Stimulated activated CD8-positive, alpha-beta memory T cell treated with anti-CD3 and anti-CD28 coated beads, Interleukin-4, amount 100 ng/mL, for 24 hours (primary cell): ENCODE results near the gene ST6GALNAC6.
"Not testable (repeated sequence)": the region's sequence is repeated elsewhere in the genome, so short reads cannot be mapped to it uniquely, and the experiment has no call there.

Experiments used
- DNase-seq: peaks from one replicate; pipeline ENCODE4 v3.0.0-alpha.2; 2020; ENCODE audit warnings: low read depth

ST6GALNAC6 gene

DNA sequence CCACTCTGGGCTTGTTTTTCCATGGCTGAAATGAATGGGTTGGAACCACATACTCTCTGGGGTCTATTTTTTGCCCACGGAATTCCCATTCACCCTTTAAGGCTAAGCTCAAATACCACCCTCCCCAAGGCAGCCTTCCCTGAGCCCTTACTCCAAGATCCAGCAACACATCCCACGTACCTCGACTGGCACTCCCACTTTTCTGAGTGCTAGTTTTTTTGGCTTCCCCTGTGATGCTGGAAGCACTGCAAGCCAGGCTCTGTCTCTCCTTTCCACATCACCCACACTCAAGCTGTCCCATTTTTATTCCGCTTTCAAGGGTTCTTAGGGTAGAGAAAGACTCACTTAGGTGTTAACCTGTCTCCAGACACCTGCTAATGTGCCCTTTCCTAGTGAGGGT lies 6.0 kb downstream of the ST6GALNAC6 start:
- DNase-seq, result no peak

DNA sequence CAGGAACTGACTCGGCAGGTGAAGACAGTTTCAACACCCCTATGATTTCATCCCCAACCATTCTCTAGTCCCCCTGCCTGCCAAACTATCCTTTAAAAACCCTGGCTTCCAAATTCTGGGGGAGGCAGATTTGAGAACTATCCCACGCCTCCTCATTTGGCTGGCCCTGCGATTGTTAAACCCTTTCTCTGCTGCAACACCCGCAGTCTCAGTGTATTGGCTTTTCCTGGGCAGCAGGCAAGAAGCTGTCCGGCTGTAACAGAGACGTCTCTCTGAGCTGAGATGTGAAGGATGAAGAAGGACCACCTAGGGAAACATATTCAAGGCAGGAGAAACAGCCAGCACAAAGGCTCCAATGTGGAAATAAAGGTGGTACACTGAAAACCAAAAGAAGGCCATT lies 6.6 kb downstream of the ST6GALNAC6 start:
- DNase-seq, result no peak

DNA sequence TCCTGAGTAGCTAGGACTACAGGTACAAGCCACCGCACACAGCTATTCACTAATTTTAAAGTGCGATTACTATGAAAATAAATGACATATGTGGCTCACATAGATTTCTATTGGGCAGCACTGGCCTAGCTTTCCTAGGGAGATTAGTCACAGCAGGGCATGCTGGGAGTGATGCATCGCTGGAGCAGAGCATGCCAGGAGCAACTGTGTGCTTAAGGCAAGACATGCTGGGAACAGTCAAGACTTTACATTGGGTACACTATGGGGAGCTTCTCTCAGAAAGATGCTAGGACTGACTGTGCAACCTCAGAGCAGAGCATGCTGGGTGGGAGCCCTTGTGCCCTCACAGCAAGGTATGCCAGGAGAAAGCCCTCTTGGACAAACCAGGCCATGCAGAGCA lies 9.3 kb downstream of the ST6GALNAC6 start:
- no peak for DNase-seq

DNA sequence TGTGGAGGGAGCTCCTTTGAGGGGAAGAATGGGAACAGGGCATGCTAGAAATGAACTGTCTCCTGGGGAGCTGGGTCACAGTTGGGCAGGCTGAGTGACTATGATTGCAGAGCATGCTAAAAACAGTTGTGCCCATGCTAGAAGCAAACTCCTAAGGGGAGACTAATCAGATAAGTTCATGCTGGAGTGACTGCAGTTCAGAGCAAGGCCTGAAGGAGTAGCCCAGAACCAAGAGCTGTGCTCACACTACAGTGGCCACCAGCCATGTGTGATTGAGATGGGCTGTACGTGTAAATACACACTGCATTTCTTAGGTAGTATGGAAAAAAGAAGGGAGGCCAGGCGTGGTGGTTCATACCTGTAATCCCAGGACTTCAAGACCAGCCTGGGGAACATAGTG lies 11.6 kb downstream of the ST6GALNAC6 start:
- DNase-seq, result no peak

DNA sequence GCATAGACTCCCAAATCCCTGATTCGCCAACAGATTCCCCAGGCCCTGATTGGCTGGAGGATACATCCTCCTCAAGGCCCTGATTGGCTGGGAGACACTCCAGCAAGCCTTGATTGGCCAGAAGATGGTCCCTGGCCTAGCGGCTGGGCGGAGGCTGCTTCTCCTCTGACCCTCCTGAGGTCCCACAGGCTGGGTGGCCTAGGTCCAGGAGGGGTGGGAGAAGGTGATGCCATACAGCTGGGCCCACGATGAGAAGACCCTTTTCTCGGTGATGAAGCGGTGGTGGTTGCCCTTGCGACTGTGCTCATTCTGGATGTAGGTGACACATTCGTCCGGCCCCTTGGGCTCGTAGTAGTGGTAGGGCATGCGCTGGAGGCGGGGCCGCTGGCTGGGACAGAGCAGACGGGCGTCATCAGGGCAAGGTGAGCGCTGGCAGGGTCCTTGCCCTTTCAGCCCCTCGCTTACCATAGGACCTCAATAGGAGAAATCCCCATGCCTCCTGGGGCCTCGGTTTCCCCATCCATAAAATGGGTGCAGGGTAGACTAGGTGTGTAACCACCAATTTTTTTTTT lies 12.9 kb downstream of the ST6GALNAC6 start:
- DNase-seq, result no peak

DNA sequence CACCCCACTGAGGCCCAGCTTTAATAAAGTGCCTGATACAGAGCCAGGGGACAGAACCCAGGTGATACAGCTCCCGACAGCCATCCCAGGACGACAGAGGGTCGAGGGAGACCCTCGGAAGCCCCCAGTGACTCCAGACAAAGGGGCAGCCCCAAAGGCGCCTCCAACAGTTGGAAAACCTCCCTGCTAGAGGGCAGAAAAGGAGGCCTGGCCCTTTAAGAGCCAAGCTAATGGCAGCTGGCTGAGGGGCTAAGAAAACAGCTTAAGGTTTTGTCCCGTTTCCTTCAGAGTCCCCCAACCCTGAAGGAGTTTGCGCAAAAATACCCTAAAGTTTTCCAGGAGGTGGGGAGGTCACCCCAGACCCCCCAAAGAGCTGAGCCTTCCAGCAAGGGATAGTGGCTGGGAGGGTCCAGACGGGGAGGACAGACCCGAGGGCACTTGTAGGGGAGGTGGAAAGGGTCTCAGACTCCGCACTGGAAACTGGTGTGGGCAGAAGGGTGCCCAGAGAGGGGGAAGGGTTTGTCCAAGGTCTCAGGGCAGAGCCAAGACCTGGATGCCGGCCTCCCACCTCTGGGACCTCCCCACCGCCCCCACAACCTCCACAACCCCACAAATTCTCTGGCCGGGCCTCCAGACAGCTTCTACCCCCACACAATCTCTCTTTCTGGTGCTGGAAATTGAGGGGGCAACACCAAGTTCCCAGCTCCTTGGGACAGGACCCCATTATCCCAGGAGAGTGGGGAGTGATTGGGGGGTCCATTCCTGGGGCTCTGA lies 13.7 kb downstream of the ST6GALNAC6 start:
- DNase-seq, result no peak

DNA sequence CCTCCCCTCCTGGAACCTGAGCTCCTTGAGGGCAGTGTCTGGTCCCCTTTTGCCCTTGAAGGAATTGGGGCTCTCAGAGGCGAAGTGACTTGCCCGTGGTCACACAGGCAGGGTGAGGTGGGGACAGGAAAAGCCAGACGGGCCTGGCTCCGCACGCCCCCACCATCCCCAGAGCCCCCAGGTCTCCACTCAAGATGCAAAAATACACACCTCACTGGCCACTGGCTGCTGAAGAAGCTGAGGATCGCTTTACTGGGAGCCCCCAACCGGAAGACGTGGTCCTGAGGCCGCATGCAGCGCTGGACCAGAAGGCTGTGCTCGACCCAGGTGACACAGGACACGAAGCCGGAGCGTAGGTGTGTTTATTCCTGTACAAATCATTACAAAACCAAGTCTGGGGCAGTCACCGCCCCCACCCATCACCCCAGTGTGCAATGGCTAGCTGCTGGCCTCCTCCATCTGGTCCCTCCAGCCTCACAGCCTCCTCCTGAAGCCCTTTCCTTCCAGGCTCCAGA lies 14.4 kb downstream of the ST6GALNAC6 start:
- no peak for DNase-seq

DNA sequence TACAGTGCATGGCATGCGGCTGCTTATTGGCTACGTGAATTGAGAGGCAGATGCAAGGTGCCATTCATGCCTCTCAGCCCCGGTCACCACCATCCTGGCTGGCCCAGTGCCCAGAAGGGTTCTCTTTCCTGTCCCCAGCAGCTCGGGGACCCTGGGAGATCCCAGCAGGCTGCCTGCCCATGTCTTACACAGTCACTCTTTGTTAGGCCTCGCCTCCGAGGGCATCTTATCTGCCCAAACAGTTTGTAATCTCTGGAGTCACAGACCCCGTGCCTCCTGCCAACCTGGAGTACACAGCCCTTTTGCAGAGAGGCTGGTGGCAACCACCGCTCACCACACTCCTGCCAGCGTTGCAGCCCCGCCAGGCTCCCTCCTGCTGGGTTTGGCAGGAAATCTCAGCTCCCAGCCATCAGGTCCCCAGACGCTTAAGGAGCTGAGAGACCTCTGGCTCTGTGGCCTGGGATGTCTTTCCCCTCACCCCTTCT lies 14.9 kb downstream of the ST6GALNAC6 start:
- DNase-seq, result no peak

DNA sequence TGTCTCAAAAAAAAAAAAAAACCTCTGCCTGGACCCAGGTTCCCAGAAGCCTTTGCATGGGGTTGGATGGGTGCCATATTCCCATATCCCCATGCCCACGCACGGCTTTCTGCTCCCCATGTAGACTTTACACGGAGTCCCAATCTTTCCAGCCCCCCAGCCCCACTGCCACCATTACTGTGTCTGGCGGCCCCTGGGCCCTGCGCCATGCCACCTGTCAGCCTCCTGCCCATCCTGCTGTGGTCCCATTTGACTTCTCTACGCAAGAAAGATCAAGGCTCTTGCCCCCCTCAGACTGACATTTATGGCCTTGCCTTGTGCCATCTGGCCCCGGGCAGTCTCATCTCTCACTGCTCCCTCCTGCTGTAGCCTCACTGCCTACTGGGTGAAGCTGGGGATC lies 15.4 kb downstream of the ST6GALNAC6 start:
- no peak for DNase-seq

DNA sequence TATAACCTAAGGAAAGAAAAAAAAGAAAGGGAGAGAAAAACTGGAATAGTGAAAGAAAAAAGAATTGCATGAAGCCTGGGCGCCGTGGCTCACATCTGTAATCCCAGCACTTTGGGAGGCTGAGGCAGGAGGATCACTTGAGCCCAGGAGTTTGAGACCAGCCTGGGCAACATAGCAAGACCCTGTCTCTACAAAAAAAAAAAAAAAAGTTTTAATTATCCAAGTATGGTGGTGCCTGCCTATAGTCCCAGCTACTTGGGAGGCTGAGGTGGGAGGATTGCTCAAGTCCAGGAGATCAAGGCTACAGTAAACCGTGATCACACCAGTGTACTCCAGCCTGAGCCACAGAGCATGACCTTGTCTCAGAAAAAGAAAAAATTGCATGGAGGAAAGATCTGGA lies 17.7 kb downstream of the ST6GALNAC6 start:
- DNase-seq, result not testable (repeated sequence)

DNA sequence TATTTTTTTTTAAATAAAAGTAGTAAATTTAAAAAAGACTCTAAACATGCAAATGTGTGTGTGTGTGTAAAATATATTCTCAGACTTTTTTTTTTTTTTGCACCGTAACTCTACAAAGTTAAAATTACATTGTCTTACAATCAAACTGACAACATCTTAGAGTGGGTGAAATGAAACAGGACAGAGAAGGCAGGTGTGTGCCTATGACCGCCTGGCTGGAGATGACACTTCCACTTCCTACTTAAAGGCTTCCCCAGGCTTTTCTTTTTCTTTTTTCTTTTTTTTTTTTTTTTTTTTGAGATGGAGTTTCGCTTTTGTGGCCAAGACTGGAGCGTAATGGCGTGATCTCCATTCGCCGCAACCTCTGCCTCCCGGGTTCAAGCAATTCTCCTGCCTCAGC lies 19.3 kb downstream of the ST6GALNAC6 start:
- no peak for DNase-seq

DNA sequence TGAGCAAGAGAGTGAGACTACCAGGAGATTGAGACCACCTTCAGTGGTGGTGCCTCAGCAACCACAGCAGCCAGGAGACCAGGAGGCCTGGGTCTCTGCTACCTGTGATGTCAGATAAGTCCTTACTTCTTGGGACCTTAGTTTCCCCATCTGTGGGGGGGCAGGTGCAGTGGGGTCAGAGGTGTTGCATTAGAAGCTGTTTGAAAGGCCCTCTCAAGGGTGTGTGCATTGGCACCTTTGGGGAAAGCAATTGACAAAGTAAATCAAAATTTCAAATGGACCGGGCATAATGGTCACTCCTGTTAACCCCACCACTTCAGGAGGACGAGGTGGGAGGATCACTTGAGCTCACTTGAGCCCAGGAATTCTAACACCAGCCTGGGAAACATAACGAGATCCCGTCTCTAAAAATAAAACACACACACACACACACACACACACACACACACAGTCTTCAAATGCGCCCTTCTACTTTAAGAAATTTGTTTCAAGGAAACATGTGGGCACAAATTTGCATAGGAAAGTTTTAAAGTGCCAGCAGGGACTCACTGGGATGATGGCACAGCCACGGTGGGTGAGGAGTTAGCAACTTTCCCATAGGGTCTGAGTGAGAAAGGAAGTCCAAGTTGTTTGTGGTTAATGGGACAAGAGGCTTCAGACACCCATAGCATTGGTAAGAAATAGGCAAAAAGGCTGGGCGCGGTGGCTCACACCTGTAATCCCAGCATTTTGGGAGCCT lies 20.6 kb downstream of the ST6GALNAC6 start:
- DNase-seq, result no peak

DNA sequence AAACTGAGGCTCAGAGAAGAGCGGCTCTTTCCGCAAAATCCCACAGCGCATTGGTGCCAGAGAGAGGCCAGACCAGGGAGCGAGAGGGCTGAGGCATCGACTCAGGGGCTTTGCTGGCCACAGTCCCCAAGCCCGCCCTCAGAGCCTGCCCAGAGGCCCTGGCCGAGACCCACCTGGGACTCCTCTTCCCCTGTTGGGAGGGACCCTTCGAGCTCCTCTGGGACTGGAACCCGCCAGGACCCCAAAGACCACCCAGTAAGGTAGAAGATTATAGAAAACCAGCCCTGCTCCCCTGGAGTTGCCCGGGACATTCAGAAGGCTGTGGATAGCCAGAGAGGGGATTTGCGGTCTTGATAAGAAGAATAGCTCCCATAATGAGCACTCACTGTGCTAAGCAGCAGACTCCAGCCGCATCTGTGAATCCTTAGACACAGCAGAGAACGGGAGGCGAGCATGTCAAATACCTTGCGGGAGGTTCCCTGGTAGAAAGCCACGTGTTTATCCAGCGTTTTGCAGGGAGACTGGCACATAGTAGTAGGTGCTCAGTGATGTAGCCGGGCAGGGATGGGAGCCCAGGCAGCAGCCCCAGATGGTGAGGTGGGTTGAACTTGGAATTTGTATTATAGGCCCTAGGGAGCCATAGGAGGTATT lies 21.3 kb downstream of the ST6GALNAC6 start:
- DNase-seq, result no peak

DNA sequence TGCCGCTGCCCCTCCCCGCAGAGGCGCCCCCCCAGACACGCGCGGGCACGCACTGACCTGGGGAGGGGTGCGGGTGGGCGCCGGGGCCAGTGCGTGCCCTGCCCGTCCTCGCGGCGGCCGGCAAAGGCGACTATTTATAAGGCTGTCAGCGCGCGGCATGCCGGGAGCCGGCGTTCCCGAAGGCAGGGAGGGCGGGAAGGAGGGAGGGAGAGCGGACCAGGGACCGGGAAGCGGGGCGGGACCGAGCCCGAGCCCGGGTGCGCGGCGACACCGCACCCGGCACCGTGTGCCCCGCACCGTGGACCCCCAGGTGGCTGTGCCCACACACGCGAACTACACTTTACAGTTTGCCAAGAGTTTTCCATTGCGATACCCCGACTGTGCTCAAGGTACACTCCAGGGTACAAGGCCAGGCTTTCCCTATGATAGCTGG lies 21.8 kb downstream of the ST6GALNAC6 start, which contains the start of gene AK1:
Gene AK1 (minus strand): TSS at position 110 of the 433 bp plus-strand sequence. CDS start 3,058 bp downstream, outside the sequence.
- no peak for DNase-seq

DNA sequence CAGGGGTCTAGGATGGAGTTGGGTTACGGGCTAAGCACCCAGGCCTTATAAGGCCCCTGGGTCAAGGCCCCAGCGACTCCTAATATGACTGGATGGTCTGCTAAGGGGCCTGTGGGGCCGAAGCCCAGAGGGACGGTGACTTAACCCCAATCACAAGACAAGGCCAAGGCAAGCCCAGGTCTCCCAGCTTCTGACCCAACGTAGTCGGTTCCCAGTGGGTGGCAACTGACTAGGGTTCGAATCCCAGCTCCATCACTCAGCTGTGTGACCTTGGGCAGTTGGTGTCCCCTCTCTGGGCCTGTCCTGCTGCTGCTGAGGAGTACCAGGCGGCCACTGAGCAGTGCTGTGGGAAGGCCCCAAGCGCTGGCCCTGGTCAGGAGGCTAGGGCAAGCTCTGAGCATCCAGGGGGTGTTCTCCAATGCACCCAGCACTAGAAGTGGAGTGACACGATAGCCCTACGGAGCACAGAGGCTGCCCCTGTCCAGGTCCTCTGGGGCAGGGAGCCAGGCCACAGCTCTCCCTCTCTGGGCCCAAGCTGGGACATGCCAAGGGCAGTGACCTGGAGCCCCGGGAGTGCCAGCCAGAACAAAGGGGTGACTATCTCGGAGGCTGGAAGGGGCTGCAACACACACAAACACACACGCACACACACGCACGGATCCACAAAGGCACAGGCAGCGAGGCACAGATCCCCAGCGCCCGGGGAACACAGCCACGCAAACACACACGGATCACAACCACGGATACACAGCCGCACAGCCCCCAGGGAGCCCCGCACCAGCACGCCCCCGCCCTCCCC lies 22.4 kb downstream of the ST6GALNAC6 start:
- no peak for DNase-seq

DNA sequence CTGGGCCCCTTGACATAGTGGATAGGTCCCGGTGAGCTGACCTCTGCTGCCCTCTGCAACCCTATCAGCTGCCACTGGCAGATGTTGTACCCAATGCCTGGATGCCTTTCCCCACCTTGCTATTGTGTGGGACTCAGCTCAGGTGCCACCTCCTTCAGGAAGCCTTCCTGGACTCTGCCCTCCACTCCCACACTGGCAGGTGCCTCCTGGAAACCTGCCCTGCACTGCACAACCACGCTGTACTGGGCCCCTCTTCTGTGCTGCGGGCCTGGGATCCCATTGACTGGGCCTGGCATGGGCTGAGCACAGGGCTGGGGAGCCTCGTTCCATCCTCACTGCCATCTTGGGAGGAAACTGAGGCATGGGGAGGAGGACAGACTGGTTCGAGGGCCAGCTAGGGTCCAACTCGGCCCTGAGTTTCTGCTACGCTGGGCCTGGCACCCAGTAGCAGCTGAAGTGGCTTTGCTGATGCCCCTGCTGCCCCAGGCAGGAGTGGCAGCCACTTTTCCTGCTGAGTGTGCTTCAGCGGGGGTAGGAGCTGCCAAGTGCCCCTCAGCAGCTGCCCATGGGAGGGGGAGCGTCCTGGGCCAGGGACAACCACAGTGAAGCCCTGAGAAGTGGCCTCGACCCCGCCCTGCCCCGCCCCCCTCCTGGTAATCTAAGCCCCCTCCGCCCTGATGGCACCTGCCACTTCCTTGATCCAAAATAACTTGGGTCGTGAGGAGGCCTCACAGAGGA lies 23.2 kb downstream of the ST6GALNAC6 start:
- no peak for DNase-seq

DNA sequence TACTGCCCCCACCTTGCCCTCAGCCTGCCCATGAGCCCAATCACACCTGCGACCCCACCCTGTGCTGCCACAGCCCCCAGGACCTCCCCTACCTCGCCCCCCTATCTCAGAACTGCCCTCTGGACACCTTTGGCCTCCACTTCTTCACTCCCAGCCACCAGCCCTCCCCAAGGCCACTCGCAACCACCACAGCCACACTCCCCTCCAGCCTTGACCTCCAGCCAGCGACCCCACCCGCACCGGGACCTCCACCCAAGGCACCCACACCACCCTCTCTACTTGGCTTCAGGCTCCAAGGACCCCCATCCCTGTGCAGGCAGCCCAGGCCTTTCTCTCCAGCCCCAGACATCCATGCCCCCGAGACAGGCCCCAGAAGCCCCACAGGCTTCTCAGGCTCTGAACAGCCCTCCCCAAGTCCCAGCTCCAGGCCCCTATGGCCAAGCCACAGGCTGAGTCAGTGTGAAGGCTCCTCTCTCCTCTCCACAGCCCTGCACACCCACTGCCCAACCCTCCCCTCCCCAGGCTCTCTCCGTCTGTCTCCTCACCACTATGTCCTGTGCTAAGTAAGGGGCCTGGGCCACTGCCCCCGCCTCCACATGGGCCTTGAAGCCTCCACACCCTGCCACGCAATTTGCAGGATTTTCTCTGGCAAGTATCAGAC lies 24.0 kb downstream of the ST6GALNAC6 start:
- DNase-seq, result no peak

DNA sequence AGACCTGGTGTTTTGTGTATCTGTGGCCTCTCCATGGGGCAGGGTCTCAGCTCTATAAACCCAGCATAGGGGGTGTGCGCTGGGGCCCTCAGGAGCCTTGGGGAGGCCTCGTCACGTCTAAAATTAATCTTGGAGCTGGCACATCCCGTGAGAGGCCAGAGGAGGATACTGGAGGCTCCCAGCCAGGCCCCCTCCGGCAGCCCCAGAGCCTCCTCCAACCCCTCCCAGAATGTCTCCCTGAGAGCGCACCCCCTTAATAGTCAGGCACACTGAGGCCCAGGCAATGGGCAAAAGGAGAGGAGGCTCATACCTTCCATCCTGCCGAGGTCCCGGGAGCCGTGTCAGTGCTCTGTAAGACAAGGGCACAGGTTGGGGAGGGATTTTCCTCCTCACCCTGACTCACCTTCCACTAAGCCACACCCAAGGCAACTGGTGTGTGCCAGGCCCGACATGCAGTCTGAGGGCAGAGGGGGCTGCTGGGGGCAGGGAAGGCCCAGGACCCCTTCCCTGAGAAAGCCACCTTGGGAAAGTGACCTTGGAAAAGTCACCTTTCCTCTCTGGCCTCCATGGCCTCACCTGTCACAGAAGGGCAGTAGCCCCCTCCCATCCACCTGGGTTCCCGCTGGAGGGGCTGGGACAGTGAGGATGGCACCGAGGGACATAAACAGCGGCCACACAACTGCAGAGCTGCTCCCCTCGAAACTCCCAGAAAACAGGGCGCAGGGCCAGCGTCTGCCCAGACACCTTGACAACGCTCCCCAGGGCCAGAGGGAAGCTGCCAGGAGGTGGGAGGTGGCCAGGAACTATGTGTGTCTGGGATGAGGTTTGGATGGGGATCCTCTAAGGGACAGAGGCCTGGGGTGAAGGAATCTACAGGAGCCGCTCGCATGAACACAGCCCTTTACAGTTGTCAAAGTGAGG lies 24.8 kb downstream of the ST6GALNAC6 start:
- DNase-seq, result no peak

DNA sequence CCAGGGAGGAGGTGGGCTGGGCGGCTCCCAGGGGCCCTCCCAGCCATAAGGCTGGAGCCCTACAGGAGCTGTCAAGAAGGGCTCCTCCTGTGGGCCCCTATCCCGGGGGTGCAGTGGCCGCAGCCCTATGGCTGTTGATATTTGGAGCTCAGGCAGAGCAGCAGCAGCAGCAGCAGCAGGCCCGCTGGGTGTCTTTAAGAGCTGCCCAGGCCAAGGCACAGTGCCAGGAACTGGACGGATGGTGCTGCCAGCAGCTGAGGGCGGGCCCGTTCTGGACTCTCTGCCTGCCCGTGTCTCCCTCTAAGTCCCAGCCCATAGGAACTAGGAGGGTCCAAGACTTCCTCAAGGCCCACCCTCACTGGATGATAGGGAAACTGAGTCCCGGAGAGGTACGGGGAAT lies 25.5 kb downstream of the ST6GALNAC6 start:
- no peak for DNase-seq
